Measurements from ENCODE around the gene RPS3.

DNA sequence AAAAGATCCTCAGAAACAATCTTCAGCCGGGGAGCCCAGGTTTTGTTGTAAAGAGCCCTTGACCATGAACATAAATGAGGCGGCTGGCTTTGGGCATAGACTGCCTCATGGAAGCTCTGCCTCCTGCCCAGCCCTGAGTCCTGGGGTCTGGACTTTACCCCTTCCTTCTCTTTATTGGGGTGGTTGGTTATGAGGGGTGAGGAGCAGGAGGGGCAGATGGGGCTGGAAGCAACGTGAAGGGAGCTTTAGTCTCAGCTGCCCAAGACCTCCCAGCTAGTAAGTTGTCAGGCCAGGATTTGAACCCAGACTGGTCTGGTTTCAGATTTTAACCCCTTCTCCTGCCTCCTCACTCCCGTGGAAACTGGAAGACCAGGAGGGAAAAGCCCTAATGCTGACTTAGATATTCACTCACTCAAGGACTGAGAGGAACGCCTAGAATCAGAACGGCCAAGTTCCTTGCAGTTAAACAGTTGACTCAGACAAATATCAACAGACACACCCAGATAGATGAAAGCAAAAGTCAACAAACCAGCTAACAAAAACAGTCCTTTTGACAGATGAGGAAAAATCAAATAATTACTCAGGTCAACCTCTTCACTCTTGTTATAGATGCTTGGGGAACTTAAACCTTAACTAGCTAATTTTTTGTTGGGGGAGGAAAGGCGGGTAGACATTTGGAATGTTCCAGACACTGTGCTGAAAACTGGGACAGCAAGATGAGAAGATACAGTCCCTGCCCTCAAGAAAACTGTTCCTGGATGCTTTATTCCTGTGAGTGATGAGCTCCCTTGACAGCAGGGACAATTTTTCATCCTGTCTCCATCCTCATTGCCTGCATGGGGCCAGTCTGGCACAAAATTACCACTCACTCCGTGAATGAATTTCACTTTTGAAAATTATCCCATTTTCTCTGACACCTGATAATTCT lies 27.1 kb upstream of the RPS3 start:
- TF ChIP-seq SP2 (tag by site-specific recombination; IDR thresholded peaks at IDR 0.05) = no peak
- TF ChIP-seq, protein P1, sequence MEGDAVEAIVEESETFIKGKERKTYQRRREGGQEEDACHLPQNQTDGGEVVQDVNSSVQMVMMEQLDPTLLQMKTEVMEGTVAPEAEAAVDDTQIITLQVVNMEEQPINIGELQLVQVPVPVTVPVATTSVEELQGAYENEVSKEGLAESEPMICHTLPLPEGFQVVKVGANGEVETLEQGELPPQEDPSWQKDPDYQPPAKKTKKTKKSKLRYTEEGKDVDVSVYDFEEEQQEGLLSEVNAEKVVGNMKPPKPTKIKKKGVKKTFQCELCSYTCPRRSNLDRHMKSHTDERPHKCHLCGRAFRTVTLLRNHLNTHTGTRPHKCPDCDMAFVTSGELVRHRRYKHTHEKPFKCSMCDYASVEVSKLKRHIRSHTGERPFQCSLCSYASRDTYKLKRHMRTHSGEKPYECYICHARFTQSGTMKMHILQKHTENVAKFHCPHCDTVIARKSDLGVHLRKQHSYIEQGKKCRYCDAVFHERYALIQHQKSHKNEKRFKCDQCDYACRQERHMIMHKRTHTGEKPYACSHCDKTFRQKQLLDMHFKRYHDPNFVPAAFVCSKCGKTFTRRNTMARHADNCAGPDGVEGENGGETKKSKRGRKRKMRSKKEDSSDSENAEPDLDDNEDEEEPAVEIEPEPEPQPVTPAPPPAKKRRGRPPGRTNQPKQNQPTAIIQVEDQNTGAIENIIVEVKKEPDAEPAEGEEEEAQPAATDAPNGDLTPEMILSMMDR (tag by site-specific recombination; IDR thresholded peaks at IDR 0.05) = no peak
- TF ChIP-seq, protein P2, sequence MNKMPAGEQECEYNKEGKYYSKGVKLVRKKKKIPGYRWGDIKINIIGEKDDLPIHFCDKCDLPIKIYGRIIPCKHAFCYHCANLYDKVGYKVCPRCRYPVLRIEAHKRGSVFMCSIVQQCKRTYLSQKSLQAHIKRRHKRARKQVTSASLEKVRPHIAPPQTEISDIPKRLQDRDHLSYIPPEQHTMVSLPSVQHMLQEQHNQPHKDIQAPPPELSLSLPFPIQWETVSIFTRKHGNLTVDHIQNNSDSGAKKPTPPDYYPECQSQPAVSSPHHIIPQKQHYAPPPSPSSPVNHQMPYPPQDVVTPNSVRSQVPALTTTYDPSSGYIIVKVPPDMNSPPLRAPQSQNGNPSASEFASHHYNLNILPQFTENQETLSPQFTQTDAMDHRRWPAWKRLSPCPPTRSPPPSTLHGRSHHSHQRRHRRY (tag by site-specific recombination; IDR thresholded peaks at IDR 0.05) = no peak
- no peak for TF ChIP-seq IKZF3 (tag by site-specific recombination; IDR thresholded peaks at IDR 0.05)
- no peak for TF ChIP-seq ZNF548 (tag by site-specific recombination; IDR thresholded peaks at IDR 0.05)

All from HEK293 (cell line).